ENCODE results near the gene FAM156B. TPM values are rescaled to one million over a fixed set of nuclear protein-coding genes. Genes with fewer than 3 reads are reported as not detected.
"Not testable (repeated sequence)": the region's sequence is repeated elsewhere in the genome, so short reads cannot be mapped to it uniquely, and the experiment has no call there.

The FAM156B gene
- total RNA-seq, 1 experiment from 2014 or later = 21.8 TPM

GRCh38 chrX:52874661-52875060 is 22.5 kb upstream of the FAM156B start:
- intact Hi-C loops (cut with micrococcal nuclease; ENCODE audit: unreplicated experiment) = no loop called here
- no peaks in the 10 kb centered on the region for H3K4me1 ChIP-seq (ENCODE audit: insufficient read depth, low read length, poor library complexity, severe bottlenecking)
- H3K4me3 ChIP-seq (ENCODE audit: low read depth, low read length, poor library complexity, severe bottlenecking) = no peak overlapping the region
- DNase-seq (ENCODE audit: low spot score) = no peak
- ChIA-PET POLR2A (ENCODE audit: low non-redundant PET) (no interaction called here), CTCF (no interaction called here)
- no TSS peak for BruUV-seq (replicated peaks)
- peaks cover 7% of the 10 kb centered on the region for H3K27me3 ChIP-seq (replicated peaks; ENCODE audit: insufficient read depth, low read depth, low read length, poor library complexity)
- no peaks in the 10 kb centered on the region for H3K36me3 ChIP-seq (ENCODE audit: insufficient read depth, low read length, poor library complexity, severe bottlenecking)
- no peak overlapping the region for H3K27ac ChIP-seq (ENCODE audit: low read depth, low read length, poor library complexity, severe bottlenecking)
- TF ChIP-seq, protein P1, sequence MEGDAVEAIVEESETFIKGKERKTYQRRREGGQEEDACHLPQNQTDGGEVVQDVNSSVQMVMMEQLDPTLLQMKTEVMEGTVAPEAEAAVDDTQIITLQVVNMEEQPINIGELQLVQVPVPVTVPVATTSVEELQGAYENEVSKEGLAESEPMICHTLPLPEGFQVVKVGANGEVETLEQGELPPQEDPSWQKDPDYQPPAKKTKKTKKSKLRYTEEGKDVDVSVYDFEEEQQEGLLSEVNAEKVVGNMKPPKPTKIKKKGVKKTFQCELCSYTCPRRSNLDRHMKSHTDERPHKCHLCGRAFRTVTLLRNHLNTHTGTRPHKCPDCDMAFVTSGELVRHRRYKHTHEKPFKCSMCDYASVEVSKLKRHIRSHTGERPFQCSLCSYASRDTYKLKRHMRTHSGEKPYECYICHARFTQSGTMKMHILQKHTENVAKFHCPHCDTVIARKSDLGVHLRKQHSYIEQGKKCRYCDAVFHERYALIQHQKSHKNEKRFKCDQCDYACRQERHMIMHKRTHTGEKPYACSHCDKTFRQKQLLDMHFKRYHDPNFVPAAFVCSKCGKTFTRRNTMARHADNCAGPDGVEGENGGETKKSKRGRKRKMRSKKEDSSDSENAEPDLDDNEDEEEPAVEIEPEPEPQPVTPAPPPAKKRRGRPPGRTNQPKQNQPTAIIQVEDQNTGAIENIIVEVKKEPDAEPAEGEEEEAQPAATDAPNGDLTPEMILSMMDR (conservative IDR thresholded peaks at IDR 0.05; ENCODE audit: low read depth, low read length) = no peak
- TF ChIP-seq EZH2 (IDR thresholded peaks at IDR 0.05; ENCODE audit: borderline replicate concordance, low read depth, low read length, poor library complexity, severe bottlenecking) = no peak
- no peaks in the 10 kb centered on the region for H3K9me3 ChIP-seq (ENCODE audit: low read depth, low read length, poor library complexity, severe bottlenecking)

- DNase-seq (ENCODE audit: low spot score); BruUV-seq (replicated peaks); H3K9me3 ChIP-seq (ENCODE audit: low read depth, low read length, poor library complexity, severe bottlenecking); intact Hi-C loops (cut with micrococcal nuclease; ENCODE audit: unreplicated experiment); H3K27me3 ChIP-seq (replicated peaks; ENCODE audit: insufficient read depth, low read depth, low read length, poor library complexity); H3K4me1 ChIP-seq (ENCODE audit: insufficient read depth, low read length, poor library complexity, severe bottlenecking); POLR2A ChIA-PET (ENCODE audit: low non-redundant PET); H3K4me3 ChIP-seq (ENCODE audit: low read depth, low read length, poor library complexity, severe bottlenecking); H3K36me3 ChIP-seq (ENCODE audit: insufficient read depth, low read length, poor library complexity, severe bottlenecking); CTCF ChIA-PET; H3K27ac ChIP-seq (ENCODE audit: low read depth, low read length, poor library complexity, severe bottlenecking): not testable (repeated sequence)
Observed at GRCh38 chrX:52875436-52875835, 21.7 kb upstream of the FAM156B start.

- H3K9me3 ChIP-seq (ENCODE audit: low read depth, low read length, poor library complexity, severe bottlenecking); H3K27me3 ChIP-seq (replicated peaks; ENCODE audit: insufficient read depth, low read depth, low read length, poor library complexity); CTCF ChIA-PET; DNase-seq (ENCODE audit: low spot score); BruUV-seq (replicated peaks); POLR2A ChIA-PET (ENCODE audit: low non-redundant PET); H3K4me1 ChIP-seq (ENCODE audit: insufficient read depth, low read length, poor library complexity, severe bottlenecking); H3K36me3 ChIP-seq (ENCODE audit: insufficient read depth, low read length, poor library complexity, severe bottlenecking); H3K27ac ChIP-seq (ENCODE audit: low read depth, low read length, poor library complexity, severe bottlenecking); H3K4me3 ChIP-seq (ENCODE audit: low read depth, low read length, poor library complexity, severe bottlenecking); intact Hi-C loops (cut with micrococcal nuclease; ENCODE audit: unreplicated experiment): not testable (repeated sequence)
Observed at GRCh38 chrX:52876386-52876785, 20.7 kb upstream of the FAM156B start.

DNA sequence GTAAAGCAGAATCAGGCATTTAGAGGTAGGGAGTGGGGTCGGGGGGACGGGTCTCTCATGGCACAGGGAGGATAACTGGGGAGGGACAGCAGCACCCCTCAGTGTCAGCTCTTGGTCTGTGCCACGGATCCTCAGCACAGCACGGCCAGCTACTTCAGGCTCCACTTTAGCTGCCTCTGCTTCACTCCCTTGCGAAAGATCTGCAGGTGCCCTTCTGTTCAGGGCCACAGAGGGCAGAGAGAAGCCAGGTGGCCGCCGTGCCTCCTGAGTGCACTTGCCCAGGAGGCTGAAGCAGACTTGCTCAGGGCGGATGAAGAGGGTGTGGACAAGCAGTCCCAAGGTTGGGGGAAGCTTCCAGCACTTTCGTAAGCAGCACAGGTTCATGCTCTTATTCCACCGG is 9.7 kb upstream of the FAM156B start:
- intact Hi-C loops (cut with micrococcal nuclease; ENCODE audit: unreplicated experiment); H3K27ac ChIP-seq (ENCODE audit: low read depth, low read length, poor library complexity, severe bottlenecking); POLR2A ChIA-PET (ENCODE audit: low non-redundant PET); DNase-seq (ENCODE audit: low spot score); H3K4me3 ChIP-seq (ENCODE audit: low read depth, low read length, poor library complexity, severe bottlenecking); H3K36me3 ChIP-seq (ENCODE audit: insufficient read depth, low read length, poor library complexity, severe bottlenecking); H3K27me3 ChIP-seq (replicated peaks; ENCODE audit: insufficient read depth, low read depth, low read length, poor library complexity); H3K9me3 ChIP-seq (ENCODE audit: low read depth, low read length, poor library complexity, severe bottlenecking); H3K4me1 ChIP-seq (ENCODE audit: insufficient read depth, low read length, poor library complexity, severe bottlenecking); BruUV-seq (replicated peaks); CTCF ChIA-PET: not testable (repeated sequence)

DNA sequence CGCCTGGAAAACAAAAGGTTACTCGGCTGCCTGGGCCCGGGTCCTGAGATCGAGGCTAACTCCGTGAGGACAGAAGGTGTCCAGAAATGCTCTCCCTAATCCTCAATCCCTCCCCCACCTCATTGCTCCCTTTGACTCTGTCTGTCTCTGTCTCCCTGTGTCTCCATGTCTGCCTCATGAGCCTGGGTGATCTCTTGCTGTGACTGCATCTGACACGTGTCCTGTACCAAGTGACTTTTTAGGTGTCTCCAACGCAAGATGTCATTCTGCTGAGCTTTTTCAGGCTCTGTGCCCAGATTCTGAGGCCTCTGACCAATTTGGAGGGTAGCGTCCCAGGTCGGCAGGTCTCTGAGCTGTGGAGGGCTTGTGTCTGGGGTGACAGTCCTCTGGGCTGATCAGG is 9.0 kb upstream of the FAM156B start:
- H3K4me1 ChIP-seq (ENCODE audit: insufficient read depth, low read length, poor library complexity, severe bottlenecking); H3K27ac ChIP-seq (ENCODE audit: low read depth, low read length, poor library complexity, severe bottlenecking); H3K27me3 ChIP-seq (replicated peaks; ENCODE audit: insufficient read depth, low read depth, low read length, poor library complexity); H3K9me3 ChIP-seq (ENCODE audit: low read depth, low read length, poor library complexity, severe bottlenecking); H3K36me3 ChIP-seq (ENCODE audit: insufficient read depth, low read length, poor library complexity, severe bottlenecking); intact Hi-C loops (cut with micrococcal nuclease; ENCODE audit: unreplicated experiment); DNase-seq (ENCODE audit: low spot score); H3K4me3 ChIP-seq (ENCODE audit: low read depth, low read length, poor library complexity, severe bottlenecking); BruUV-seq (replicated peaks); CTCF ChIA-PET; POLR2A ChIA-PET (ENCODE audit: low non-redundant PET): not testable (repeated sequence)

DNA sequence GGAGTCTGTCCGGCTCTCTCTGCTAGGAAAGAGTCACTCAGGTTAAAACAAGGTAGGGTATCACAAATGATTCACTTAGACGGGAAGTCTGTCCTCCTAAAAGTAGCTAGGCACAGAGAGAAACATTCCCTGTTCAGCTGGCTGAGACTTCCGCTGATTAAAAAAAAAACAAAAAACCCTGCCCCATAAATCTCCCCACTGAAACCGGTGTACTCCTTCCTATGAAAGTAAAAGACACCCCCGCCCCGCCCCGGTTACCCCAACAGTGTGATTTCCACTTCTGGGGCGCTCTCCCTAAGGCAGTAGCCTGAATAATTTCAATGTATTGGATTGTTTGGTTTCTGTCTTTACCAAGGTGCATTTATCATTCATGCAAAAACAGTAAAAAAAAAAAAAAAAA is 692 bp upstream of the FAM156B start:
- intact Hi-C loops (cut with micrococcal nuclease; ENCODE audit: unreplicated experiment); DNase-seq (ENCODE audit: low spot score); H3K4me1 ChIP-seq (ENCODE audit: insufficient read depth, low read length, poor library complexity, severe bottlenecking); CTCF ChIA-PET; H3K36me3 ChIP-seq (ENCODE audit: insufficient read depth, low read length, poor library complexity, severe bottlenecking); H3K27me3 ChIP-seq (replicated peaks; ENCODE audit: insufficient read depth, low read depth, low read length, poor library complexity); H3K4me3 ChIP-seq (ENCODE audit: low read depth, low read length, poor library complexity, severe bottlenecking); H3K9me3 ChIP-seq (ENCODE audit: low read depth, low read length, poor library complexity, severe bottlenecking); H3K27ac ChIP-seq (ENCODE audit: low read depth, low read length, poor library complexity, severe bottlenecking); POLR2A ChIA-PET (ENCODE audit: low non-redundant PET): not testable (repeated sequence)
- TSS peak; percentile 92 for BruUV-seq (replicated peaks)

DNA sequence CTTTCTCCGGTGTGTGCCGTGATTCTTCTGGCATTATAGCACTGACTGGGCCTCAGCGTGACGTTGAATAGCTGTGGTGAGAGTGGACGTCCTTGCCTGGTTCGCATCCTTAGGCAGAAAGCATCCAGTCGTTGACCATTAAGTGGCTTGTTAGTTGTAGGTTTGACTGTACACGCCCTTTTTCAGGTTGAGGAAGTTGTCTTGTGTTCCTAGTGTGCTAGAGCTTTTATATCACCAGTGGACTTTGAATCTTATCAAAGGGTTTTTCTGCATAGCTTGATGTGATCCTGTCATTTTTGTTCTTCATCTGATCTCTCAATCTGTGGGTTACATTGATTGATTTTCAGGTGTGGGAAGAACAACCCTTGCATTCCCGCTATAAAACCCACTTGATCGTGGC is 8.4 kb downstream of the FAM156B start:
- H3K4me1 ChIP-seq (ENCODE audit: insufficient read depth, low read length, poor library complexity, severe bottlenecking); H3K27ac ChIP-seq (ENCODE audit: low read depth, low read length, poor library complexity, severe bottlenecking); H3K36me3 ChIP-seq (ENCODE audit: insufficient read depth, low read length, poor library complexity, severe bottlenecking); intact Hi-C loops (cut with micrococcal nuclease; ENCODE audit: unreplicated experiment); CTCF ChIA-PET; DNase-seq (ENCODE audit: low spot score); H3K9me3 ChIP-seq (ENCODE audit: low read depth, low read length, poor library complexity, severe bottlenecking); H3K4me3 ChIP-seq (ENCODE audit: low read depth, low read length, poor library complexity, severe bottlenecking); BruUV-seq (replicated peaks); POLR2A ChIA-PET (ENCODE audit: low non-redundant PET); H3K27me3 ChIP-seq (replicated peaks; ENCODE audit: insufficient read depth, low read depth, low read length, poor library complexity): not testable (repeated sequence)
